Upper lobe of right lung (tissue), 1 donor: ENCODE measurements around the gene SPP1. TPM values are rescaled to one million over a fixed set of nuclear protein-coding genes. Genes with fewer than 3 reads are reported as not detected.

Source experiments
- ATAC-seq: fragments of 200-7000 bp; cut with Tn5 transposase; one replicate; pipeline ENCODE4 v1.9.1; 2020; ENCODE audit warnings: mild to moderate bottlenecking, moderate library complexity
- DNase-seq: peaks from one replicate; pipeline ENCODE4 v3.0.0-alpha.2; 2020
- H3K27ac ChIP-seq: fragments of 200-600 bp; one replicate; pipeline ENCODE4 v1.8.0; 2022
- H3K27me3 ChIP-seq: fragments of 200-600 bp; one replicate; pipeline ENCODE4 v1.8.0; 2022; ENCODE audit warnings: mild to moderate bottlenecking
- H3K36me3 ChIP-seq: fragments of 200-600 bp; one replicate; pipeline ENCODE4 v1.8.0; 2022
- H3K4me1 ChIP-seq: fragments of 200-600 bp; one replicate; pipeline ENCODE4 v1.8.0; 2022
- H3K4me3 ChIP-seq: fragments of 200-600 bp; one replicate; pipeline ENCODE4 v1.8.0; 2022; ENCODE audit warnings: mild to moderate bottlenecking
- H3K9me3 ChIP-seq: fragments of 200-600 bp; one replicate; pipeline ENCODE4 v1.8.0; 2022
- CTCF ChIP-seq: fragments of 200-600 bp; IDR thresholded peaks from one replicate; pipeline ENCODE4 v1.8.0; 2022; ENCODE audit warnings: antibody characterized with exemption
- intact Hi-C: fragments of 100-400 bp; cut with DNase I; formaldehyde crosslinking; loops from one replicate; pipeline ENCODE4 v1.11.0; 2022
- total RNA-seq: library from RNA; stranded (reverse); fragmentation: NEBNext Ultra II Directional; extraction: Animal tissue kit (Norgen Biotek cat#: 25700); gene quantifications from one replicate; pipeline ENCODE4 v1.2.1, GENCODE V29; 2021
- donor health status: DM: no; HTN: yes; CAD: no; lungs with severe emphysema.

The SPP1 gene
- total RNA-seq, 1 donor from 2014 or later, result 45.4 TPM

DNA sequence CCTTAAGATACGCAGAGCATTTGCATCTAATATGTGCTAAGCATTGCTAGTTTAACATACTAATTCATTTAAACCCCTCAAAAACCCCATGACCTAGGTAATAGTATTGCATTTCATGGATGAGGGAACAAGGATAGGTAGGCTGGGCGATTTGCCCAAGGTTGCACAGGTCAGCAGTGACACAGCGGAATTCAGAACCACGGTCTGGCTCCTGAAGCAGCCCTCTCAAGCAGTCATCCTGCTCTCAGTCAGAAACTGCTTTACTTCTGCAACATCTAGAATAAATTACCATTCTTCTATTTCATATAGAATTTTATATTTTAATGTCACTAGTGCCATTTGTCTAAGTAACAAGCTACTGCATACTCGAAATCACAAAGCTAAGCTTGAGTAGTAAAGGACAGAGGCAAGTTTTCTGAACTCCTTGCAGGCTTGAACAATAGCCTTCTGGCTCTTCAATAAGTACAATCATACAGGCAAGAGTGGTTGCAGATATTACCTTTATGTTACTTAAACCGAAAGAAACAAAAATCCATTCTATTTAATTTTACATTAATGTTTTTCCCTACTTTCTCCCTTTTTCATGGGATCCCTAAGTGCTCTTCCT lies 555 bp upstream of the SPP1 start:
- ATAC-seq (peak; percentile 35), DNase-seq (no peak)
- intact Hi-C loops, result loop anchor here (10.0 kb wide), 1 partner anchor 120 kb away; no protein-coding TSS in a partner anchor
- no peak for TF ChIP-seq CTCF
- peaks cover 6% of the 10 kb centered on the region for H3K27me3 ChIP-seq
- H3K27ac ChIP-seq, result no peak overlapping the region
- no peaks in the 10 kb centered on the region for H3K36me3 ChIP-seq
- no peaks in the 10 kb centered on the region for H3K9me3 ChIP-seq
- no peak overlapping the region for H3K4me3 ChIP-seq
- peaks cover 4% of the 10 kb centered on the region for H3K4me1 ChIP-seq

DNA sequence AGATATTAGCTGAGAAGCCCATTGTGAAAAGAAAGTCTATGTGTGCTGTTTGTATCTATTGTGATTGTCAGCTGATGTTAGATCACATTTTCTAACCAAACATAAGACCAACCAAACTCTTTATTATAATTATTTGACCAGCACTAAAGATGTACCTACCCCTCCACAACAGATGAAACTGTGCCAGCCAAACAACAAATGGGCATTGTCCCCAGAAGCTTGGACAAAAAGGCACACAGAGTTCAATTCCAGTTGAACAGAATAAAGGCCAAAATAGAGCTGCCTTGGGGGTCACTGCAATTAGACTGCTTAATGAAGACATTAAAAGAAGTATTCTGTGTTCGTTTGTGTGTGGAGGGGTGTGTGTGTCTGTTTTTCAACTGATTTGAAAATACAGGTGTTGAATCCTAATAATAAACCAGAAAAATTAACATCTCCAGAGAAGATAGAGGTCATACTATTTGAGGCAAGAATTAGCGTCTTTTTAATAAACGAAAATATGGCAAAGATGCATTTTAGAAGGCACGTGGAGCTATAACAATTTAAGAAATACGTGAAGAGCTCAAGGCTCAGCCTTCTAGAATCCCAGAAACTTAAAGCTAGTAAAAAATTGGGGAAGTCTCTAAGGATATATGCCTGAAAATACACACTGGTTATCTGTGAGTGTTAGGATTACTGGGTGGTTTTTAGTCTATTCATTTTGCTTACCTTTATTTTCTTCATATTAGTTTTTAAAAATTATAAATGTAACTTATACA lies 2.2 kb downstream of the SPP1 start:
- Histone ChIP-seq H3K27me3 (peaks cover 6% of the 10 kb centered on the region), H3K4me1 (peaks cover 4% of the 10 kb centered on the region), H3K4me3 (no peak overlapping the region), H3K9me3 (no peaks in the 10 kb centered on the region), H3K36me3 (no peaks in the 10 kb centered on the region), H3K27ac (no peak overlapping the region)
- no peak for ATAC-seq
- TF ChIP-seq CTCF, result no peak
- intact Hi-C loops, result loop anchor here (10.0 kb wide), 1 partner anchor 123 kb away; no protein-coding TSS in a partner anchor
- DNase-seq, result no peak

DNA sequence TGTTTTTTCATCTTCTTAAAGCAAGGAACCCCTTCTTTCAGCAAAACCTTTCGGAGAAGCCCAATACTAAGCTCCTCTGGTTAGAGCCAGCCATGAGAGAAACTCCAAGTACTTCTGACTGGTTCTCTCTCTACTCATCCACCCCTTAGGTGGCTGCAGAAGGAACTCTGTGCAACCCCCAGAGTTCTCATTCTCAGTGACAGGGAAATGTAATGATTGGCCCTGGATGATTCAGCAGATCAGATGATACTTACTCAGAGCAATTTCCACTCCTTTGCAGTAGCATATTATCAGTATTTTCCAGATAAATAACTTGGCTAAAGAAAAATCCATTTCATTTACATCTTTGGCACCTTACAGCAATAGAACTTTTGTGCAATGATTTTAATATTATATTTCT lies 3.2 kb downstream of the SPP1 start:
- Histone ChIP-seq H3K27ac (no peak overlapping the region), H3K36me3 (no peaks in the 10 kb centered on the region), H3K4me3 (no peak overlapping the region), H3K27me3 (peaks cover 6% of the 10 kb centered on the region), H3K4me1 (no peaks in the 10 kb centered on the region), H3K9me3 (no peaks in the 10 kb centered on the region)
- ATAC-seq (peak; percentile 39), DNase-seq (no peak)
- no peak for TF ChIP-seq CTCF
- intact Hi-C loops, result loop anchor here (10.0 kb wide), 1 partner anchor 124 kb away; no protein-coding TSS in a partner anchor

- intact Hi-C loops, result loop anchor here (10.0 kb wide), 1 partner anchor 125 kb away; no protein-coding TSS in a partner anchor
- ATAC-seq, result no peak
- TF ChIP-seq CTCF, result no peak
- no peak overlapping the region for H3K27ac ChIP-seq
- no peak for DNase-seq
- H3K4me1 ChIP-seq, result no peaks in the 10 kb centered on the region
- H3K36me3 ChIP-seq, result no peaks in the 10 kb centered on the region
- H3K4me3 ChIP-seq, result no peak overlapping the region
- no peaks in the 10 kb centered on the region for H3K9me3 ChIP-seq
- H3K27me3 ChIP-seq, result no peaks in the 10 kb centered on the region
Observed at GRCh38 chr4:87979810-87980209, 4.3 kb downstream of the SPP1 start.

DNA sequence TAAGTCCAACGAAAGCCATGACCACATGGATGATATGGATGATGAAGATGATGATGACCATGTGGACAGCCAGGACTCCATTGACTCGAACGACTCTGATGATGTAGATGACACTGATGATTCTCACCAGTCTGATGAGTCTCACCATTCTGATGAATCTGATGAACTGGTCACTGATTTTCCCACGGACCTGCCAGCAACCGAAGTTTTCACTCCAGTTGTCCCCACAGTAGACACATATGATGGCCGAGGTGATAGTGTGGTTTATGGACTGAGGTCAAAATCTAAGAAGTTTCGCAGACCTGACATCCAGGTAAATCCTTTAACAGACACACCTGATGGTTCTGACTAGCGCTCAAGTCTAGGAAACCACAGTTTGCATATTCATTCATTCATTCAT lies 6.0 kb downstream of the SPP1 start:
- intact Hi-C loops, result no loop called here
- H3K9me3 ChIP-seq, result no peaks in the 10 kb centered on the region
- no peaks in the 10 kb centered on the region for H3K4me1 ChIP-seq
- no peak for DNase-seq
- no peaks in the 10 kb centered on the region for H3K36me3 ChIP-seq
- TF ChIP-seq CTCF, result no peak
- no peak for ATAC-seq
- no peak overlapping the region for H3K27ac ChIP-seq
- no peak overlapping the region for H3K4me3 ChIP-seq
- H3K27me3 ChIP-seq, result no peaks in the 10 kb centered on the region
